ENCODE results near the gene CST3.

The CST3 gene

GRCh38 chr20:23601715-23602114 lies 36.0 kb downstream of the CST3 start:
- DNase-seq (ENCODE audit: low read depth) = no peak

- no peak for DNase-seq (ENCODE audit: low read depth)
Measured at GRCh38 chr20:23598481-23598880, 39.3 kb downstream of the CST3 start.

GRCh38 chr20:23596579-23597250 lies 41.0 kb downstream of the CST3 start:
- no peak for DNase-seq (ENCODE audit: low read depth)

GRCh38 chr20:23595941-23596340 lies 41.8 kb downstream of the CST3 start:
- DNase-seq (ENCODE audit: low read depth) = no peak

- no peak for DNase-seq (ENCODE audit: low read depth)
Measured at GRCh38 chr20:23588434-23589403, 49.0 kb downstream of the CST3 start.

- DNase-seq (ENCODE audit: low read depth) = no peak
Measured at GRCh38 chr20:23587631-23588030, 50.1 kb downstream of the CST3 start.

GRCh38 chr20:23586735-23587525 lies 50.8 kb downstream of the CST3 start:
- no peak for DNase-seq (ENCODE audit: low read depth)

- no peak for DNase-seq (ENCODE audit: low read depth)
Measured at GRCh38 chr20:23585808-23586734, 51.7 kb downstream of the CST3 start.

GRCh38 chr20:23585449-23585807 lies 52.3 kb downstream of the CST3 start:
- no peak for DNase-seq (ENCODE audit: low read depth)

GRCh38 chr20:23584434-23585199 lies 53.1 kb downstream of the CST3 start:
- no peak for DNase-seq (ENCODE audit: low read depth)
